Measurements from ENCODE around the gene EGFR. TPM values are rescaled to one million over a fixed set of nuclear protein-coding genes. Genes with fewer than 3 reads are reported as not detected.
A peak's percentile ranks its signal among the peaks of the same experiment; 100 is the strongest.

Gene EGFR
- total RNA-seq, 4 donors from 2014 or later: 79.3 to 125 (median 110) TPM

- Histone ChIP-seq H3K27me3 (no peaks in the 10 kb centered on the region), H3K4me1 (peaks cover 0 to 2% (median 0%) of the 10 kb centered on the region in 4 donors), H3K4me3 (no peak overlapping the region), H3K9me3 (no peaks in the 10 kb centered on the region), H3K27ac (replicated peaks in 1 of 4) (peak overlapping the region in 1 of 4 donors; percentile 53), H3K36me3 (peaks cover 72 to 98% (median 85%) of the 10 kb centered on the region in 4 donors)
- DNase-seq (ENCODE audit: extremely low spot score): no peak
- intact Hi-C loops (cut with DNase I): no loop called here
- WGBS: 76% methylated on average over 30 of the region's 30 CpGs
- no peak for TF ChIP-seq CTCF (IDR thresholded peaks at IDR 0.05)
- no peak for TF ChIP-seq POLR2A (IDR thresholded peaks at IDR 0.05; ENCODE audit: low read depth)
- no peak for TF ChIP-seq POLR2AphosphoS5 (IDR thresholded peaks at IDR 0.05)
- no peak for TF ChIP-seq EP300 (IDR thresholded peaks at IDR 0.05)
These were observed 138.3 kb downstream of the EGFR start for GRCh38 chr7:55156919-55157763.

- intact Hi-C loops (cut with DNase I): no loop called here
- Histone ChIP-seq H3K27ac (replicated peaks in 1 of 4) (no peak overlapping the region), H3K36me3 (peaks cover 70 to 98% (median 85%) of the 10 kb centered on the region in 4 donors), H3K27me3 (no peaks in the 10 kb centered on the region), H3K4me3 (no peak overlapping the region), H3K9me3 (no peaks in the 10 kb centered on the region), H3K4me1 (peaks cover 0 to 2% (median 0%) of the 10 kb centered on the region in 4 donors)
- WGBS: 88% methylated on average over 8 of the region's 8 CpGs
- TF ChIP-seq EP300 (IDR thresholded peaks at IDR 0.05): no peak
- TF ChIP-seq POLR2AphosphoS5 (IDR thresholded peaks at IDR 0.05): no peak
- no peak for TF ChIP-seq CTCF (IDR thresholded peaks at IDR 0.05)
- TF ChIP-seq POLR2A (IDR thresholded peaks at IDR 0.05; ENCODE audit: low read depth): no peak
- no peak for DNase-seq (ENCODE audit: extremely low spot score)
These were observed 138.9 kb downstream of the EGFR start for GRCh38 chr7:55157764-55158105.

- no peaks in the 10 kb centered on the region for H3K27me3 ChIP-seq
- no peak for DNase-seq (ENCODE audit: extremely low spot score)
- intact Hi-C loops (cut with DNase I): no loop called here
- no peak overlapping the region for H3K27ac ChIP-seq (replicated peaks in 1 of 4)
- H3K9me3 ChIP-seq: no peaks in the 10 kb centered on the region
- no peak for TF ChIP-seq POLR2A (IDR thresholded peaks at IDR 0.05; ENCODE audit: low read depth)
- no peak for TF ChIP-seq POLR2AphosphoS5 (IDR thresholded peaks at IDR 0.05)
- no peak for TF ChIP-seq CTCF (IDR thresholded peaks at IDR 0.05)
- TF ChIP-seq EP300 (IDR thresholded peaks at IDR 0.05): no peak
- H3K36me3 ChIP-seq: peaks cover 62 to 98% (median 78%) of the 10 kb centered on the region in 4 donors
- WGBS: 85% methylated on average over 10 of the region's 10 CpGs
- no peak overlapping the region for H3K4me3 ChIP-seq
- H3K4me1 ChIP-seq: peaks cover 0 to 2% (median 0%) of the 10 kb centered on the region in 4 donors
These were observed 139.9 kb downstream of the EGFR start for GRCh38 chr7:55158541-55159382.

- peaks cover 63 to 99% (median 78%) of the 10 kb centered on the region in 4 donors for H3K36me3 ChIP-seq
- no peak for DNase-seq (ENCODE audit: extremely low spot score)
- H3K27ac ChIP-seq (replicated peaks in 1 of 4): no peak overlapping the region
- peaks cover 0 to 2% (median 0%) of the 10 kb centered on the region in 4 donors for H3K4me1 ChIP-seq
- intact Hi-C loops (cut with DNase I): no loop called here
- H3K9me3 ChIP-seq: no peaks in the 10 kb centered on the region
- H3K27me3 ChIP-seq: no peaks in the 10 kb centered on the region
- 100% methylated on average over 4 of the region's 4 CpGs for WGBS
- no peak overlapping the region for H3K4me3 ChIP-seq
- TF ChIP-seq CTCF (IDR thresholded peaks at IDR 0.05): no peak
- no peak for TF ChIP-seq EP300 (IDR thresholded peaks at IDR 0.05)
- no peak for TF ChIP-seq POLR2AphosphoS5 (IDR thresholded peaks at IDR 0.05)
These were observed 141.7 kb downstream of the EGFR start for GRCh38 chr7:55160539-55160938.

All from esophagus muscularis mucosa (tissue), 4 donors.